Astrocyte of the spinal cord (primary cell): ENCODE results near the gene BCL2L13.
"Not testable (repeated sequence)": the region's sequence is repeated elsewhere in the genome, so short reads cannot be mapped to it uniquely, and the experiment has no call there.

Experiments used
- DNase-seq: peaks from one replicate; pipeline ENCODE4 v3.0.0; 2011; ENCODE audit warnings: low read depth, low spot score
- H3K4me3 ChIP-seq: 2 replicates; pipeline ENCODE4 v1.5.1; 2011; ENCODE audit warnings: low read depth, mild to moderate bottlenecking, low read length, moderate library complexity
- in situ Hi-C: cut with HindIII; loops from 2 replicates; pipeline ENCODE4 v1.10.0; 2017; ENCODE audit warnings: low sequenced_read_pairs
- TF ChIP-seq, protein P1 (sequence below): IDR thresholded peaks from 2 replicates; pipeline ENCODE4 v1.5.1; 2012; ENCODE audit warnings: low read depth, mild to moderate bottlenecking, low read length, inconsistent platforms

The BCL2L13 gene

DNA sequence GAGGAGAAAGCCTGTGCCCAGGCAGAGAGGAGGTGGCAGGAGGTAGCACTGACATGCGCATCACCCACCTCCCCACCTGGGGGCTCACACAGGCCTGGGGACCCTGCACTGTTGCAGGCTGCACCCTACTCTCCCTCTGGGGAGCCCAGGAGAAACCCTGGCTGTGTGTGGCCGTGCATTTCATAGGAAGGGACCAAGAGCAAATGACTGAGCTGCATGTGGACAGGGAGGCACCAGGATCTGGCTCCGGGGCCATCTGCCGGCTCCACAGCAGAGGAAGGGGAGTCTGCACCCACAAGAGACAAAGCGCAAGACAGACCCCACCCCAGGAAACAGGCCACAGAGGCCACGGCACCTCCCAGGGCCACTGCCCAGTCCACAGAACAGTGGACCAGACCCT lies 113.0 kb downstream of the BCL2L13 start:
- in situ Hi-C loops: no loop called here
- no peak for DNase-seq

DNA sequence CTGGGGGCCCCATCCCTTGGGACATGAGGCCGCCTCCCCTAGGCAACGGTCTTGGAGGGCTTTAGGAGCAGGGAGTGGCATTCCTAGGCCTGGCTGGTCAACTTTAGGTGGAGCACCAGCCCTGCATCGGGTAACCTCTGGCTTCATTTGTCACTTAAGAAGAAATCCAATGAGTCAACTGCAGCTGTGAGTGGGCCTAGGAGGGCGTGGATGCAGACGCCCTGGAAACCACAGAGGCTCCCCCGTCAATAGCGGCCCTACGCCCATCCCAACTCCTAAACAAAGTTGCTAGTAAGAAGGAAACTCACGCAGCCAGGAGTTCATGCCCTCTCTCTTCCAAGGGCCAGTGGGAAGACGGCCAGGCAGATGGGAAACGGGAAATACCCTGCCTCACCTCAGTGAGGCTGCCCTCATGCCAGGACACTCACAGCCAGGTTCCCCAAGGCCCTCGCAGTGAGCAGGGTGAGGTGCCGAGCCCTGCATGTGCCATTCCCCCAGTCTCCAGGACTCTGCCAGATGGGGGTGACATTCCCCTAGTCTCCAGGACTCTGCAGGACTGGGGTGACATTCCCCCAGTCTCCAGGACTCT lies 114.9 kb downstream of the BCL2L13 start:
- peak; percentile 37 for DNase-seq
- in situ Hi-C loops: no loop called here
- TF ChIP-seq, protein P1, sequence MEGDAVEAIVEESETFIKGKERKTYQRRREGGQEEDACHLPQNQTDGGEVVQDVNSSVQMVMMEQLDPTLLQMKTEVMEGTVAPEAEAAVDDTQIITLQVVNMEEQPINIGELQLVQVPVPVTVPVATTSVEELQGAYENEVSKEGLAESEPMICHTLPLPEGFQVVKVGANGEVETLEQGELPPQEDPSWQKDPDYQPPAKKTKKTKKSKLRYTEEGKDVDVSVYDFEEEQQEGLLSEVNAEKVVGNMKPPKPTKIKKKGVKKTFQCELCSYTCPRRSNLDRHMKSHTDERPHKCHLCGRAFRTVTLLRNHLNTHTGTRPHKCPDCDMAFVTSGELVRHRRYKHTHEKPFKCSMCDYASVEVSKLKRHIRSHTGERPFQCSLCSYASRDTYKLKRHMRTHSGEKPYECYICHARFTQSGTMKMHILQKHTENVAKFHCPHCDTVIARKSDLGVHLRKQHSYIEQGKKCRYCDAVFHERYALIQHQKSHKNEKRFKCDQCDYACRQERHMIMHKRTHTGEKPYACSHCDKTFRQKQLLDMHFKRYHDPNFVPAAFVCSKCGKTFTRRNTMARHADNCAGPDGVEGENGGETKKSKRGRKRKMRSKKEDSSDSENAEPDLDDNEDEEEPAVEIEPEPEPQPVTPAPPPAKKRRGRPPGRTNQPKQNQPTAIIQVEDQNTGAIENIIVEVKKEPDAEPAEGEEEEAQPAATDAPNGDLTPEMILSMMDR: no peak
- no peak overlapping the region for H3K4me3 ChIP-seq

More for the DNA sequence above, 113.0 kb downstream of the BCL2L13 start:
- no peak overlapping the region for H3K4me3 ChIP-seq
- TF ChIP-seq, protein P1: no peak

DNA sequence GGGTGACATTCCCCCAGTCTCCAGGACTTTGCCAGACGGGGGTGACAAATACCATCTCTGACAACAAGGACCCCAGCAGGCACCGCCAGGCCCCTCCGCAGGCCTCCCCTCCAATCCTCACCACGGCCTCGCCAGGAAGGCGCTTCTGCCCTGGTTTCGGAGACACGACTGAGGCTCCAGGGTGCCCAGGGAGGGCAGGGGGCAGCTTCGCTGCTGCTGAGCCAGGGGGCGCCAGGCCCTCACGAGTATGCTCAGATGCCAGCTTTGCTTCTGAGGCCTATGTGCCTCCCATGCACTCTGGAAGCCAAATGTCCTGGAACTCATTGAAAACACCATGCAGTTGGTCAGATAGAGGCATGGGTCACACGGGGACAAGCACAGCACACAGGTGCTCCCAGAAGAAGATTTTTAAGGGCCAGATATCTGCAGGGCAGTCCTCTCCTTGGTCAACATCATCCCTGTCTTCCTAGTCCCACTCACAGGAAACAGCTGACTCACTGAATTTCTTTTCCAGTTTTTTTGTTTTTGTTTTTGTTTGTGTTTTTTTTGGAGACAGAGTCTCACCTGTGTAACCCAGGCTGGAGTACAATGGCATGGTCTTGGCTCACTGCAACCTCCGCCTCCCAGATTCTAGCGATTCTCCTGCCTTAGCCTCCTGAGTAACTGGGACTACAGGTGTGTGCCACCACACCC lies 115.8 kb downstream of the BCL2L13 start:
- H3K4me3 ChIP-seq: no peak overlapping the region
- in situ Hi-C loops: no loop called here
- DNase-seq: no peak
- TF ChIP-seq, protein P1: peak; percentile 39

DNA sequence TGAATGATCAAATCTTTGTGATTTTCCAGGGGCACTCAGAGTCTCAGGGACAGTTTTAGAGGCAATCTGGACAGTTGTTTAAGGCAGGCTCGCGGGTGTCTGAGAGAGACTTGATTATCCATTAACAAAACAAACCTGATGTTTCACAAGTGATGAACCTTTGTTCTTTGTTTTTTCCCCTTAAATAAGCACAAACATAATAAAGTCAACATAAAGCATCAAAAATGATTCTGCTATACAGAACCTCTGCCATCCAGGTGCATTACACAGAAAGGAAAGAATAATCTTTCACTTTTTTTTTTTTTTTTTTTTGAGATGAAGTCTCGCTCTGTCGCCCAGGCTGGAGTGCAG lies 122.6 kb downstream of the BCL2L13 start:
- H3K4me3 ChIP-seq: no peak overlapping the region
- TF ChIP-seq, protein P1: no peak
- in situ Hi-C loops: no loop called here
- DNase-seq: no peak

DNA sequence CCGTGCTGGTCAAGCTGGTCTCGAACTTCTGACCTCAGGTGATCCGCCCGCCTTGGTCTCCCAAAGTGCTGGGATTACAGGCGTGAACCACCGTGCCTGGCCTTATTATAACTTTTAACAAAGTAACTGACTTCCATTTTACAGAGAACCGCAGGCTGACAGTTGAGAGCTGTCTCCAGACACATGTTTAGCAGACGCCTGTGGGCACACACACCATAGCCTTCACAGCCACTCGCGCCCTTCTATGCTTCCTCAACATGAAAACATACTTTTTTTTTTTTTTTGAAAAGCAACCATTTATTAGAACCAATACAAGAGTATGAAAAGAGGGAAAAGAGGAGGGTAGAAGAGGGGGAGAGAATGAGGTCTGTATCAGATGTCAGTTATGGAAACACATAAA lies 124.9 kb downstream of the BCL2L13 start:
- DNase-seq: not testable (repeated sequence)

DNA sequence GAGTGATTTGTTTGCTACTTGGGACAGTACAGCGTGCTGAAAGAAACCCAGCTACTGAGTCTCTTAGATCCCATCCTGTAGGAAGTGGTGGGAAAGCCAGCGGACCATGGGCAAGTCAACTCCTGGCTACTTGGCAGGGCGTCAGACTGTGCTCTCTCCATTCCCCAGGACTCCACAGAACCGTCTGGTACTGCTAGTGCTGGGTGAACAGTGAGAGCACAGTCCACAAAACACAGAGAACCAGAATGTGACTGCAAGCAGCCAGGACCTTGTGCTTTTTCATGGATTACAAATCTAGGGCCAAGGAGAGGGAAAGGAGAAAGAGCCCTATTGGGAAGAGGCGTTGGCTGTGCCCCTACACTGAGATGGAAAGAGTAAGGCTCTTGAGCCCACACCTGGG lies 125.5 kb downstream of the BCL2L13 start:
- no peak for DNase-seq
- TF ChIP-seq, protein P1: no peak
- in situ Hi-C loops: no loop called here
- H3K4me3 ChIP-seq: no peak overlapping the region

More for the DNA sequence above, 124.9 kb downstream of the BCL2L13 start:
- H3K4me3 ChIP-seq, in situ Hi-C loops: not testable (repeated sequence)

DNA sequence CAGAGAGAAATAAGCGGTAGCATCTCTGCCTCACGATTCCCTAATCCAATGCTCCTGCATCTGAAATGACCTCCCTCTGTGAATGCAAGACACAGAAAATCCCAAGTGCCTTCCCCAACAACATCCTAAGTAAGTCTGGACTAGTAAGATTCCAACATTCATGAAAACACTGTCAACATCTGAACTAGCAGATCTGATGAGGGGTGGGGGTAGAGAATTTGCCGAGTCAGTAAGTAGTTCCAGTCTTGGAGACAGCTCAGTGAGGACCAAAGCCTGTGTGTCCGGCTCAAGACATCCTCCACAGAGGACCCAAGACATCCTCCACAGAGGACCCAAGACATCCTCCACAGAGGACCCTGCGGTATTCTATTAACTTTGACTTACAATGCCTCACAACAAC lies 126.3 kb downstream of the BCL2L13 start:
- in situ Hi-C loops, H3K4me3 ChIP-seq, DNase-seq: not testable (repeated sequence)
